ENCODE data around the gene TUBA4A. TPM values are rescaled to one million over a fixed set of nuclear protein-coding genes. Genes with fewer than 3 reads are reported as not detected.

Gene TUBA4A
- 10 to 100 TPM; 17.8 to 52.1 (median 40.3) TPM for total RNA-seq

GRCh38 chr2:219253753-219254589, at the start of gene TUBA4A:
TUBA4A (minus strand) TSS chr2:219253918; CDS start chr2:219253858, 60 bp downstream.
- H3K36me3 ChIP-seq, result peaks cover 0 to 16% (median 6%) of the 10 kb centered on the region in 4 donors
- TF ChIP-seq CTCF (IDR thresholded peaks at IDR 0.05) (peak in 4 of 6 experiments; percentile 32 to 53 (median 48)), POLR2A (IDR thresholded peaks at IDR 0.05) (peak in 3 of 4 donors; percentile 90 to 98 (median 98)), POLR2AphosphoS5 (IDR thresholded peaks at IDR 0.05) (peak; percentile 93 to 99), EP300 (IDR thresholded peaks at IDR 0.05) (no peak)
- H3K27ac ChIP-seq, result peak within 1 kb of the TSS; percentile 70 to 96 (median 93)
- H3K9me3 ChIP-seq, result no peaks in the 10 kb centered on the region
- peaks cover 43 to 62% (median 51%) of the 10 kb centered on the region in 4 donors for H3K4me1 ChIP-seq
- H3K27me3 ChIP-seq, result no peaks in the 10 kb centered on the region
- ATAC-seq (ENCODE audit: low FRiP score in 2 of 2), result peak; percentile 93 to 95
- 0% methylated on average over 18 to 33 of the region's 76 CpGs for WGBS, 2 donors
- DNase-seq, result peak; percentile 94 to 97
- peak within 1 kb of the TSS; percentile 59 to 83 (median 70) for H3K4me3 ChIP-seq

DNA sequence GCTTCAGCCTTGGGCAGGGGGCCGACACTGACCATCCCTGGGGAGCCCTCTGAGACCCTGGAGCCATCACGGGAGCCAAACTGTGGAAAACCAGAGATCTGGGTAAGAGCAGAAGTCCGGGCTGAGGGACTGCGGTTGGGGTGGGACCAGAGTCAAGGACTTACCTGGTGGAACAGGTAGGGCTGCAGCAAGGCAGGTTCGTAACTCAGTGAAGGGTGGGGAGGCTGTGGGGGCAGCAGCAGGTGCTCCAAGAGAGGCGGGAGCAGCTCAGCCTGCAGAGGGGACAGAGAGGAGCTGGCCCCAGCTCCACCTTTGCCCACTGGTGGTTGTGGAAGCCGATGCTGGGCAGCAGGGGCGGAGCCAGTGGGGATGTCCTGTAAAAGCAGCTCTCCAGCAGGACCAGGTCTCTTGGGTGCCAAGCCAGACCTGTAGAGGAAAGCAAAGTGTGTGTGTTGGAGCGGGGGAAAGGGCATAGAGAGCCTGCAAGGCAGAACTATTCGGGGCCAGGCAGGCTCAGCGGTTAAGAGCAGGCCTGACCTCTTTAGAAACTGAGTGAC, 48.8 kb upstream of the TUBA4A start:
- TF ChIP-seq CTCF (IDR thresholded peaks at IDR 0.05) (no peak), POLR2AphosphoS5 (IDR thresholded peaks at IDR 0.05) (no peak), EP300 (IDR thresholded peaks at IDR 0.05) (no peak), POLR2A (IDR thresholded peaks at IDR 0.05) (no peak)
- H3K36me3 ChIP-seq, result no peaks in the 10 kb centered on the region
- peaks cover 0 to 5% (median 0%) of the 10 kb centered on the region in 4 donors for H3K4me1 ChIP-seq
- H3K27me3 ChIP-seq, result peaks cover 0 to 4% (median 0%) of the 10 kb centered on the region in 4 donors
- no peak for DNase-seq
- H3K9me3 ChIP-seq, result no peaks in the 10 kb centered on the region
- H3K27ac ChIP-seq, result no peak overlapping the region
- 41 to 71% methylated on average over 10 to 11 of the region's 11 CpGs for WGBS, 2 donors
- H3K4me3 ChIP-seq, result no peak overlapping the region
- no peak for ATAC-seq (ENCODE audit: low FRiP score in 2 of 2)

GRCh38 chr2:219300022-219300421, 46.3 kb upstream of the TUBA4A start:
- WGBS, 2 donors, result 53 to 59% methylated on average over 5 of the region's 5 CpGs
- peaks cover 0 to 4% (median 0%) of the 10 kb centered on the region in 4 donors for H3K27me3 ChIP-seq
- no peak overlapping the region for H3K4me3 ChIP-seq
- H3K4me1 ChIP-seq, result peaks cover 2 to 8% (median 4%) of the 10 kb centered on the region in 4 donors
- DNase-seq (no peak), ATAC-seq (ENCODE audit: low FRiP score in 2 of 2) (no peak)
- H3K36me3 ChIP-seq, result no peaks in the 10 kb centered on the region
- TF ChIP-seq EP300 (IDR thresholded peaks at IDR 0.05), result no peak
- TF ChIP-seq POLR2AphosphoS5 (IDR thresholded peaks at IDR 0.05), result no peak
- no peak for TF ChIP-seq CTCF (IDR thresholded peaks at IDR 0.05)
- TF ChIP-seq POLR2A (IDR thresholded peaks at IDR 0.05), result no peak
- H3K9me3 ChIP-seq, result no peaks in the 10 kb centered on the region
- H3K27ac ChIP-seq, result no peak overlapping the region

DNA sequence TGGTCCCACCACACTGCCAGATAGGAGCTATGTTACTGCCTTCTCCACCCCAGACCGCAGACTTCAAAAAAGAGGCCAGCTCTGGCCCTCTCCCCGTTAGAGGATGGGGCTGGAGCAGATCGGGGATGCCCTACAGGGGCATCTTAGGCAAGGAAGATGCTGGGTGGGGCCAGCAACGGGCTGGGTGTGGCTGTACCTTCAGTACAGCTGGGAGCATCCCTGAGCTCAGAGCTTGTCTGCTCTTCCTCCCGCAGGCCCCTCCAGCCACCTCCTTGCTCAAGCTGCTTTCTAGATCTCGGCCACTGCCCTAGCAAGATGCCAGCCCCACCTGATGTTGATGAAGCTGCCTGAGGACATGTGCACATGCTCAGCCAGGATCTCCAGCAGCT, 45.6 kb upstream of the TUBA4A start:
- Histone ChIP-seq H3K9me3 (no peaks in the 10 kb centered on the region), H3K4me3 (no peak overlapping the region), H3K27ac (no peak overlapping the region), H3K4me1 (peaks cover 5 to 10% (median 8%) of the 10 kb centered on the region in 4 donors), H3K27me3 (peaks cover 0 to 4% (median 0%) of the 10 kb centered on the region in 4 donors), H3K36me3 (no peaks in the 10 kb centered on the region)
- TF ChIP-seq POLR2A (IDR thresholded peaks at IDR 0.05), result no peak
- TF ChIP-seq CTCF (IDR thresholded peaks at IDR 0.05), result no peak
- no peak for TF ChIP-seq EP300 (IDR thresholded peaks at IDR 0.05)
- no peak for TF ChIP-seq POLR2AphosphoS5 (IDR thresholded peaks at IDR 0.05)
- DNase-seq, result no peak
- 57 to 83% methylated on average over 3 to 6 of the region's 6 CpGs for WGBS, 2 donors
- no peak for ATAC-seq (ENCODE audit: low FRiP score in 2 of 2)
